GM21529 (cell line): Measurements from ENCODE around the gene DDOST.
"Not testable (repeated sequence)": the region's sequence is repeated elsewhere in the genome, so short reads cannot be mapped to it uniquely, and the experiment has no call there.

Experiments
- ATAC-seq: cut with Tn5 transposase; IDR thresholded peaks from one replicate; pipeline ENCODE4 v1.9.1; 2021; ENCODE audit not compliant: unreplicated experiment

DDOST gene

GRCh38 chr1:20693623-20694022 is 32.5 kb upstream of the DDOST start:
- no peak for ATAC-seq

GRCh38 chr1:20691872-20692271 is 30.7 kb upstream of the DDOST start:
- ATAC-seq = no peak

GRCh38 chr1:20689645-20690056 is 28.5 kb upstream of the DDOST start:
- ATAC-seq = no peak

GRCh38 chr1:20686883-20687725 is 25.9 kb upstream of the DDOST start:
- ATAC-seq = no peak

GRCh38 chr1:20685741-20686140 is 24.6 kb upstream of the DDOST start:
- no peak for ATAC-seq

- ATAC-seq = no peak
These were observed 24.0 kb upstream of the DDOST start for GRCh38 chr1:20685099-20685662.

- ATAC-seq = no peak
These were observed 23.5 kb upstream of the DDOST start for GRCh38 chr1:20684651-20685050.

GRCh38 chr1:20684050-20684620 is 23.0 kb upstream of the DDOST start:
- ATAC-seq = no peak

GRCh38 chr1:20683614-20684013 is 22.4 kb upstream of the DDOST start:
- no peak for ATAC-seq

GRCh38 chr1:20682571-20683236 is 21.5 kb upstream of the DDOST start:
- no peak for ATAC-seq

- ATAC-seq = no peak
These were observed 20.8 kb upstream of the DDOST start for GRCh38 chr1:20681999-20682398.

GRCh38 chr1:20680269-20680668 is 19.1 kb upstream of the DDOST start:
- ATAC-seq = no peak

- peak; percentile 63 for ATAC-seq
These were observed 17.4 kb upstream of the DDOST start for GRCh38 chr1:20678599-20678998.

- ATAC-seq = not testable (repeated sequence)
These were observed 12.5 kb upstream of the DDOST start for GRCh38 chr1:20673626-20674025.

GRCh38 chr1:20672265-20672632 is 11.1 kb upstream of the DDOST start:
- ATAC-seq = no peak

- ATAC-seq = no peak
These were observed 9.8 kb upstream of the DDOST start for GRCh38 chr1:20670936-20671335.

GRCh38 chr1:20668581-20668980 is 7.4 kb upstream of the DDOST start:
- no peak for ATAC-seq

- no peak for ATAC-seq
These were observed 5.6 kb upstream of the DDOST start for GRCh38 chr1:20666804-20667203.

GRCh38 chr1:20666146-20666545 is 5.0 kb upstream of the DDOST start:
- no peak for ATAC-seq

GRCh38 chr1:20665726-20666125 is 4.6 kb upstream of the DDOST start:
- no peak for ATAC-seq

- no peak for ATAC-seq
These were observed 3.0 kb upstream of the DDOST start for GRCh38 chr1:20663969-20664715.
